Hepatocyte (in vitro differentiated cells): Measurements from ENCODE around the gene SRMS. TPM values are rescaled to one million over a fixed set of nuclear protein-coding genes. Genes with fewer than 3 reads are reported as not detected.

Source experiments
- DNase-seq: peaks from one replicate; pipeline ENCODE4 v3.0.0-alpha.2; 2016; ENCODE audit warnings: low spot score
- H2AFZ ChIP-seq: fragments of 200-600 bp; sonication (generic); 2 replicates; pipeline ENCODE4 v1.6.0; 2016; ENCODE audit warnings: antibody characterized with exemption, mild to moderate bottlenecking
- H3K27ac ChIP-seq: fragments of 200-600 bp; sonication (generic); 2 replicates; pipeline ENCODE4 v1.5.1; 2016; ENCODE audit warnings: mild to moderate bottlenecking
- H3K27me3 ChIP-seq: fragments of 200-600 bp; sonication (generic); 2 replicates; pipeline ENCODE4 v1.6.1; 2016
- H3K36me3 ChIP-seq: fragments of 200-600 bp; sonication (generic); replicated peaks from 2 replicates; pipeline ENCODE4 v1.5.1; 2016; ENCODE audit warnings: low read depth; ENCODE audit not compliant: insufficient read depth
- H3K4me1 ChIP-seq: fragments of 200-600 bp; sonication (generic); 2 replicates; pipeline ENCODE4 v1.5.1; 2016; ENCODE audit warnings: mild to moderate bottlenecking, moderate library complexity; ENCODE audit not compliant: insufficient read depth
- H3K4me2 ChIP-seq: fragments of 200-600 bp; sonication (generic); 2 replicates; pipeline ENCODE4 v1.6.0; 2016
- H3K4me3 ChIP-seq: fragments of 200-600 bp; sonication (generic); 2 replicates; pipeline ENCODE4 v1.5.1; 2016; ENCODE audit warnings: mild to moderate bottlenecking
- H3K79me2 ChIP-seq: fragments of 200-600 bp; sonication (generic); 2 replicates; pipeline ENCODE4 v1.6.0; 2017; ENCODE audit warnings: mild to moderate bottlenecking
- H3K9me2 ChIP-seq: fragments of 200-600 bp; sonication (generic); replicated peaks from 2 replicates; pipeline ENCODE4 v1.6.0; 2017; ENCODE audit warnings: mild to moderate bottlenecking; ENCODE audit not compliant: insufficient read depth
- H3K9me3 ChIP-seq: fragments of 200-600 bp; sonication (generic); 2 replicates; pipeline ENCODE4 v1.5.1; 2016; ENCODE audit warnings: low read depth, mild to moderate bottlenecking
- H4K20me1 ChIP-seq: fragments of 200-600 bp; sonication (generic); 2 replicates; pipeline ENCODE4 v1.6.0; 2016; ENCODE audit warnings: mild to moderate bottlenecking; ENCODE audit not compliant: insufficient read depth, poor library complexity, severe bottlenecking
- CTCF ChIP-seq: fragments of 200-600 bp; sonication (generic); IDR thresholded peaks from 2 replicates; pipeline ENCODE4 v1.5.1; 2016; ENCODE audit warnings: antibody characterized with exemption, mild to moderate bottlenecking; ENCODE audit not compliant: poor library complexity
- EZH2 ChIP-seq: fragments of 200-600 bp; sonication (generic); IDR thresholded peaks from 2 replicates; pipeline ENCODE4 v1.6.1; 2016; ENCODE audit warnings: antibody characterized with exemption, mild to moderate bottlenecking, borderline replicate concordance
- EZH2phosphoT487 ChIP-seq: fragments of 200-600 bp; sonication (generic); IDR thresholded peaks from one replicate; pipeline ENCODE4 v1.6.1; 2018; ENCODE audit warnings: antibody characterized with exemption, mild to moderate bottlenecking, low read depth, moderate library complexity; ENCODE audit not compliant: unreplicated experiment, severe bottlenecking
- WGBS: methylation state at CpG from one replicate; pipeline ENCODE4 v1.1.6; 2016; ENCODE audit warnings: low lambda C conversion rate; ENCODE audit errors: missing lambda C conversion rate; 5-methylcytosine and 5-hydroxymethylcytosine counted together
- polyA plus RNA-seq: library from polyadenylated mRNA; unstranded; fragments of >200 nt; fragmentation: Nextera tagmentation; extraction: Ambion mirVana; gene quantifications from 2 replicates; pipeline ENCODE4 v1.2.1, GENCODE V29; 2016
- total RNA-seq: library from RNA; depleted of rRNA; stranded (reverse); fragments of >200 nt; gene quantifications from 2 replicates; pipeline ENCODE4 v1.2.3, GENCODE V29; 2014

The SRMS gene
- total and polyA plus RNA-seq, 2 experiments from 2014 or later = not detected

GRCh38 chr20:63585616-63586565, 38.3 kb upstream of the SRMS start:
- H4K20me1 ChIP-seq = no peaks in the 10 kb centered on the region
- DNase-seq = no peak
- WGBS = 93% methylated on average over 22 of the region's 22 CpGs

DNA sequence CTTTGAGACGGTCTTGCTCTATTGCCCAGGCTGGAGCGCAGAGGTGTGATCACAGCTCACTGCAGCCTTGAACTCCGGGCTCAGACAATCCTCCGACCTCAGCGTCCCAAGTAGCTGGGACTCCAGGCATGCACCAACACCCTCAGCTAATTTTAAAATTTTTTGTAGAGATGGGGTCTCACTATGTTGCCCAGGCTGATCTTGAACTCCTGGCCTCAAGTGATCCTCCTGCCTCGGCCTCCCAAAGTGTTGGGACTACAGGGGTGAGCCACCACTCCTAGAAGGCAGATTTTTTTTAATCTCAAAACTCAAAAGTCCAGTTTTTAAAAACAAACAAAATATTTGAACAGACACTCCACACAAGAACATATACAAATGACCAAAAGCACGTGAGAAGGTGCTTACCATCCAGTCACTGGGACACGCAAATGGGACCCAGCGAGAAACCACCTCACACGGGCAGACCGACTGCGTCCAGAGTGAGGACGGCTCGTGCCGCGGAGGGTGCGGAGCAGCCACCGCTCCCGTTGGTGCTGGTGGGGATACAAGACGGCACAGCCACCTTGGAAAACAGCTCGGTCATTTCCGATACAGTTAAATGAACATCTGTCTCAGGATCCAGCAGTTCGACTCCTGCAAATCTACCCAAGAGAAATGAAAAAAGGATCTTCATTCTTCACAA, 35.0 kb upstream of the SRMS start:
- TF ChIP-seq EZH2 = no peak
- TF ChIP-seq CTCF = no peak
- TF ChIP-seq EZH2phosphoT487 = no peak
- Histone ChIP-seq H3K9me3 (no peaks in the 10 kb centered on the region), H3K27me3 (no peaks in the 10 kb centered on the region), H3K36me3 (no peaks in the 10 kb centered on the region), H3K4me2 (no peak overlapping the region), H4K20me1 (no peaks in the 10 kb centered on the region), H3K79me2 (no peaks in the 10 kb centered on the region), H3K4me3 (no peak overlapping the region), H2AFZ (no peak overlapping the region), H3K9me2 (no peaks in the 10 kb centered on the region), H3K4me1 (no peaks in the 10 kb centered on the region), H3K27ac (no peak overlapping the region)
- WGBS = 90% methylated on average over 23 of the region's 23 CpGs
- DNase-seq = no peak

More at GRCh38 chr20:63585616-63586565, 38.3 kb upstream of the SRMS start:
- Histone ChIP-seq H3K9me3 (no peaks in the 10 kb centered on the region), H3K27me3 (no peaks in the 10 kb centered on the region), H3K27ac (no peak overlapping the region), H3K79me2 (no peaks in the 10 kb centered on the region), H2AFZ (no peak overlapping the region), H3K4me2 (no peak overlapping the region), H3K36me3 (no peaks in the 10 kb centered on the region), H3K9me2 (no peaks in the 10 kb centered on the region), H3K4me3 (no peak overlapping the region), H3K4me1 (no peaks in the 10 kb centered on the region)
- TF ChIP-seq CTCF (no peak), EZH2 (no peak), EZH2phosphoT487 (no peak)

GRCh38 chr20:63580796-63581461, 33.4 kb upstream of the SRMS start:
- TF ChIP-seq EZH2 (no peak), EZH2phosphoT487 (no peak), CTCF (peak; percentile 42)
- Histone ChIP-seq H4K20me1 (no peaks in the 10 kb centered on the region), H3K4me2 (no peak overlapping the region), H3K27ac (no peak overlapping the region), H3K4me1 (no peaks in the 10 kb centered on the region), H3K9me2 (no peaks in the 10 kb centered on the region), H2AFZ (no peak overlapping the region), H3K9me3 (no peaks in the 10 kb centered on the region), H3K36me3 (no peaks in the 10 kb centered on the region), H3K4me3 (no peak overlapping the region), H3K27me3 (no peaks in the 10 kb centered on the region), H3K79me2 (no peaks in the 10 kb centered on the region)
- WGBS = 57% methylated on average over 12 of the region's 12 CpGs
- DNase-seq = peak; percentile 58
